Neural progenitor cell (in vitro differentiated cells): ENCODE measurements around the gene CNOT8.

Source experiments
- CTCF ChIP-seq: fragments of 200-600 bp; sonication (generic); IDR thresholded peaks from 2 replicates; pipeline ENCODE4 v1.5.1; 2017; ENCODE audit warnings: antibody characterized with exemption, mild to moderate bottlenecking
- EZH2 ChIP-seq: fragments of 200-600 bp; sonication (generic); IDR thresholded peaks from 2 replicates; pipeline ENCODE4 v1.6.1; 2017; ENCODE audit warnings: antibody characterized with exemption, mild to moderate bottlenecking, moderate library complexity

GRCh38 chr5:154829589-154830218, 28.7 kb upstream of the CNOT8 start:
- no peak for TF ChIP-seq CTCF
- TF ChIP-seq EZH2 = no peak
